Osteocyte (in vitro differentiated cells): Measurements from ENCODE around the gene MS4A18. TPM values are rescaled to one million over a fixed set of nuclear protein-coding genes. Genes with fewer than 3 reads are reported as not detected.

Experiments used
- DNase-seq: peaks from one replicate; pipeline ENCODE4 v3.0.0; 2021; ENCODE audit warnings: mixed read lengths; ENCODE audit not compliant: unreplicated experiment; ENCODE audit errors: extremely low spot score
- H3K27ac Mint-ChIP-seq: one replicate; pipeline ENCODE4 v1.8.0; 2021; ENCODE audit warnings: mild to moderate bottlenecking, mixed read lengths; ENCODE audit not compliant: unreplicated experiment
- H3K27me3 Mint-ChIP-seq: one replicate; pipeline ENCODE4 v1.8.0; 2021; ENCODE audit warnings: mixed read lengths; ENCODE audit not compliant: unreplicated experiment
- H3K36me3 Mint-ChIP-seq: one replicate; pipeline ENCODE4 v1.8.0; 2021; ENCODE audit warnings: mixed read lengths; ENCODE audit not compliant: unreplicated experiment
- H3K4me1 Mint-ChIP-seq: one replicate; pipeline ENCODE4 v1.8.0; 2021; ENCODE audit warnings: mixed read lengths; ENCODE audit not compliant: unreplicated experiment
- H3K4me3 Mint-ChIP-seq: one replicate; pipeline ENCODE4 v1.8.0; 2021; ENCODE audit warnings: mild to moderate bottlenecking, moderate library complexity, mixed read lengths; ENCODE audit not compliant: unreplicated experiment
- H3K9me3 Mint-ChIP-seq: one replicate; pipeline ENCODE4 v1.8.0; 2021; ENCODE audit warnings: mixed read lengths; ENCODE audit not compliant: unreplicated experiment
- total RNA-seq: library from RNA; stranded (reverse); gene quantifications from 2 replicates; pipeline ENCODE4 v1.2.1, GENCODE V29; 2021
- TF ChIP-seq, protein P1 (sequence below): fragments of 200-600 bp; sonication (generic); IDR thresholded peaks from 2 replicates; pipeline ENCODE4 v1.5.0; 2021; ENCODE audit warnings: antibody characterized with exemption, mild to moderate bottlenecking, moderate library complexity

The MS4A18 gene
- total RNA-seq, 1 donor from 2014 or later: not detected

DNA sequence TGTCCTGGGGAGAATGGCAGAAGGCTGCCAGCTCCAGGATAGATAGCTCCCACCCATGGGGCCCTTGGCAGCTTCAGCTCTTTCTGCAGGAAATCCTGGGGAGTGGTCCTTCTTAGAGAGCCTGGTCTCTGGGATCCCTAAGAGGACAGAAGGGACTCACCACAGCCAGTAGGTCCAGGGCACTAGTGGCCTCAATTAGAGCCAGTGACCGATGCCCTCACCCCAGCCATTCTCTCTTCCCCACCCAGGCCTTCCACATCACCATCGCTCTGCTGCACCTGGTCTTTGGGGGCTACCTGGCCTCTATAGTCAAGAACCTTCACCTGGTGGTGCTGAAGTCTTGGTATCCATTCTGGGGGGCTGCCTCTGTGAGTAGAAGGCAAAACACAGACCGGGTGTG is 66.2 kb downstream of the MS4A18 start:
- DNase-seq: no peak
- TF ChIP-seq, protein P1, sequence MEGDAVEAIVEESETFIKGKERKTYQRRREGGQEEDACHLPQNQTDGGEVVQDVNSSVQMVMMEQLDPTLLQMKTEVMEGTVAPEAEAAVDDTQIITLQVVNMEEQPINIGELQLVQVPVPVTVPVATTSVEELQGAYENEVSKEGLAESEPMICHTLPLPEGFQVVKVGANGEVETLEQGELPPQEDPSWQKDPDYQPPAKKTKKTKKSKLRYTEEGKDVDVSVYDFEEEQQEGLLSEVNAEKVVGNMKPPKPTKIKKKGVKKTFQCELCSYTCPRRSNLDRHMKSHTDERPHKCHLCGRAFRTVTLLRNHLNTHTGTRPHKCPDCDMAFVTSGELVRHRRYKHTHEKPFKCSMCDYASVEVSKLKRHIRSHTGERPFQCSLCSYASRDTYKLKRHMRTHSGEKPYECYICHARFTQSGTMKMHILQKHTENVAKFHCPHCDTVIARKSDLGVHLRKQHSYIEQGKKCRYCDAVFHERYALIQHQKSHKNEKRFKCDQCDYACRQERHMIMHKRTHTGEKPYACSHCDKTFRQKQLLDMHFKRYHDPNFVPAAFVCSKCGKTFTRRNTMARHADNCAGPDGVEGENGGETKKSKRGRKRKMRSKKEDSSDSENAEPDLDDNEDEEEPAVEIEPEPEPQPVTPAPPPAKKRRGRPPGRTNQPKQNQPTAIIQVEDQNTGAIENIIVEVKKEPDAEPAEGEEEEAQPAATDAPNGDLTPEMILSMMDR: no peak
- Mint-ChIP-seq H3K36me3 (no peaks in the 10 kb centered on the region), H3K9me3 (no peaks in the 10 kb centered on the region), H3K27ac (no peak overlapping the region), H3K4me3 (no peak overlapping the region), H3K4me1 (peaks cover 16% of the 10 kb centered on the region), H3K27me3 (peaks cover 2% of the 10 kb centered on the region)

DNA sequence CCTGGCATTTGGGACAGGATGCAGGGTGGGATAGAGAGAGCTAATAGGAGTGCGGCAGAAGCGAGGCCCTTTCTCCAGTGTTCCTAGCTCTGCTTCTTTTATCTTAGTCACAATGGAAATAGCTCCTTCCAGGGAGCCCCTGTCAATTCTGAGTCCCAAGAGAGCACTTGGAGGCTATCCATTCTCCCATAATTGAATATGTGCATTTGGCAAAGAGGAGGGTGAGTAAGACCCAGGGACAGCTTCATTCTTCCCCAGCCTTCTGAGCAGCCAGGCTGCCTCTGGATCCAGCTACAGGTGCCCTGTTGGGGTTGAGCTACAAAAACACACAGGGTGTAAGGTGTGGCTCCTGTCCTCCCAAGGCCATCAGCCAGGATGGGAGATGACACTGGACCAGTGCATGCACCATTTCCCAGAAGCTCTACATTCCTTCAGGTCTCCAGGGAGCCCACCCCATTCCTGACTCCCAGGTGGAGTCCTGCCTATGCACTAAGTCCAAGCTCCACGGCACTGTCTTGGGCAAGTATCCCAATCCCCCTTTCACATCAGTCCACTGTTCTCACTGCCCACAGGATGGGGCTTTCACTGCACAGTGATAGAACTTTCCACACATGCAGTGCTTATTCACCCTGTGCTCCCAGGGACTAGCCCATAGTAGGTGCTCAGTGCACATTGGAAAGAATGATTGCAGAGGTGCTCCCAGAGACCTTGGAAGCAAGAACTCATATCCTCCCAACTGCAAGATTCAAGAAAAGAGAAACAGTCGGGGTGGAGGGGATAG is 66.8 kb downstream of the MS4A18 start:
- no peaks in the 10 kb centered on the region for H3K36me3 Mint-ChIP-seq
- no peak overlapping the region for H3K27ac Mint-ChIP-seq
- no peak overlapping the region for H3K4me3 Mint-ChIP-seq
- peaks cover 12% of the 10 kb centered on the region for H3K4me1 Mint-ChIP-seq
- TF ChIP-seq, protein P1: no peak
- H3K9me3 Mint-ChIP-seq: no peaks in the 10 kb centered on the region
- peaks cover 2% of the 10 kb centered on the region for H3K27me3 Mint-ChIP-seq
- no peak for DNase-seq

DNA sequence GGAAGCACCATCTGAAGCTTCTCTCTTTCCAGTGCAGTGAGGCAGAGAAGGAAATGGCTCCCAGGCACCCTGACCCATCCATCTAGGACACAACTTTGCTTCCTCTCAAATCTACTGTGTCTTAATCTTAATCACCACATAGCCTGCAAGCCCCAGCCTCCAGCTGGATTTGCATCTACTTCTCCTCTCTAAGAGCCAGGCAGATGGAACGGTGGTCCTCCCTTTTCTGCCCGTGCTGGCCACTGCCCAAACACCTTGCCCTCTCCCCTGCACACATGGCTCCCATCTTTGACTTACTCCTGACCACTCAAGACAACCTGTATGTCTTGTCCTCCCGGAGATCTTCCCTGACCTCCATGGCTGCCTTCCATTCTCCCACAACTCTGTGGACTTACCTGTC is 68.0 kb downstream of the MS4A18 start:
- Mint-ChIP-seq H3K27me3 (peaks cover 2% of the 10 kb centered on the region), H3K27ac (no peak overlapping the region), H3K4me1 (peaks cover under 1% of the 10 kb centered on the region), H3K9me3 (no peaks in the 10 kb centered on the region), H3K4me3 (no peak overlapping the region), H3K36me3 (no peaks in the 10 kb centered on the region)
- TF ChIP-seq, protein P1: no peak
- no peak for DNase-seq

Other genes starting within 250 kb of the MS4A18 start
- not detected in 2 replicates for gene MS4A12, start 231.9 kb upstream of the MS4A18 start, total RNA-seq
- not detected in 2 replicates for gene MS4A13, start 209.3 kb upstream of the MS4A18 start, total RNA-seq
- not detected in 2 replicates for gene MS4A8, start 25.1 kb upstream of the MS4A18 start, total RNA-seq
- gene MS4A15, start 32.1 kb downstream of the MS4A18 start, total RNA-seq: not detected in 2 replicates
- not detected in 2 replicates for gene MS4A10, start 60.6 kb downstream of the MS4A18 start, total RNA-seq
- gene CCDC86, start 117.4 kb downstream of the MS4A18 start, total RNA-seq: 25.9 and 27.4 TPM in 2 replicates
- 0.68 and 0.91 TPM in 2 replicates for gene PTGDR2, start 131.2 kb downstream of the MS4A18 start, total RNA-seq
- gene ZP1, start 142.8 kb downstream of the MS4A18 start, total RNA-seq: not detected in 2 replicates
- gene PRPF19, start 181.9 kb downstream of the MS4A18 start, total RNA-seq: 78.0 and 78.2 TPM in 2 replicates
- gene TMEM109, start 189.4 kb downstream of the MS4A18 start, total RNA-seq: 144 and 152 TPM in 2 replicates
- 113 and 118 TPM in 2 replicates for gene TMEM132A, start 199.7 kb downstream of the MS4A18 start, total RNA-seq
- gene SLC15A3, start 227.5 kb downstream of the MS4A18 start, total RNA-seq: 11.6 and 14.6 TPM in 2 replicates
- gene CD6, start 247.0 kb downstream of the MS4A18 start, total RNA-seq: not detected in 2 replicates